NCI-H2081 treated with DMSO at 0.1 percent for 48 hours (cell line): ENCODE measurements around the gene MFRP.

ENCODE experiments used
- DNase-seq: peaks from one replicate; lab custom pipeline; 2025; lab: John Stamatoyannopoulos, UW

The MFRP gene

DNA sequence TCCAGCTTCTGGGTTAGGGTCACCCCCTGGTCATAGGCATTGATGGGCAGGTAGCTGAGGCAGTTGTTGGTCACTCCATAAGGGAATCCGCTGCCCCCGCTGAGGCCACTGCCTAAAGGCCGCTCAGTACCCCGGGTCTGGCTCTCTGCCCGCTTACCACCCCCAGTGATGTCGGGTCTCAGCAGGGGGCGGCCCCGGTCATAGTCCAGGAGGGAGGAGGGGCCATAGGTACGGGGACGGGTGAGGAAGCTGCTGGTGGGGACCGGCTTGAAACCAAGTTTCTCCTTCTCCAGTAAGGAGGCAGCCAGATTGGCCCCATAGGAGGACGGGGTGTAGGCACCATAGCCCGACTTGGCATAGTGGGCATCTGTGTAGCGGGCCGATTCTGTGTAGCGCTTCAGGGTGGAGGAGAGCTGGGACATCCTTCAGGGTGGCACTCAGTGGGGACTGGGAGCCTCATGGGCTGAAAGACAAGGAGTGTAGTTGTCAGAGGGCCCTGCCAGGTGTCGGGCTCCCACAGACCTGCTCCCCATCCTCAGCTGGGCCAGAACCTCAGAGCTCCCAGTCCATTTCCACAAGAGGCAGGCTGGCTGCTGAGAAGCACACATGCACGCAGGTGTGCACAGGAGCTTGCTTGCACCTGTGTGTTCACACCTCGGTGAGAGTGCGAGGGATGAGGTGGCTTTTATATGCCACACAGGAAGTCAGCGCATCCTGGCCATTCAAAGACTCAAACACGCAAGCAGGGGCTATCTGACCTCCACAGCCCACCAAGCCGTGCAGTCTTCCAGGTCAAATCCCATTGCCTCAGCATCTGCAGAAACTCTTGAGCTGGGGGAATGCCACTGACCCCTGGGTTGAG is 26.8 kb upstream of the MFRP start:
- no peak for DNase-seq

DNA sequence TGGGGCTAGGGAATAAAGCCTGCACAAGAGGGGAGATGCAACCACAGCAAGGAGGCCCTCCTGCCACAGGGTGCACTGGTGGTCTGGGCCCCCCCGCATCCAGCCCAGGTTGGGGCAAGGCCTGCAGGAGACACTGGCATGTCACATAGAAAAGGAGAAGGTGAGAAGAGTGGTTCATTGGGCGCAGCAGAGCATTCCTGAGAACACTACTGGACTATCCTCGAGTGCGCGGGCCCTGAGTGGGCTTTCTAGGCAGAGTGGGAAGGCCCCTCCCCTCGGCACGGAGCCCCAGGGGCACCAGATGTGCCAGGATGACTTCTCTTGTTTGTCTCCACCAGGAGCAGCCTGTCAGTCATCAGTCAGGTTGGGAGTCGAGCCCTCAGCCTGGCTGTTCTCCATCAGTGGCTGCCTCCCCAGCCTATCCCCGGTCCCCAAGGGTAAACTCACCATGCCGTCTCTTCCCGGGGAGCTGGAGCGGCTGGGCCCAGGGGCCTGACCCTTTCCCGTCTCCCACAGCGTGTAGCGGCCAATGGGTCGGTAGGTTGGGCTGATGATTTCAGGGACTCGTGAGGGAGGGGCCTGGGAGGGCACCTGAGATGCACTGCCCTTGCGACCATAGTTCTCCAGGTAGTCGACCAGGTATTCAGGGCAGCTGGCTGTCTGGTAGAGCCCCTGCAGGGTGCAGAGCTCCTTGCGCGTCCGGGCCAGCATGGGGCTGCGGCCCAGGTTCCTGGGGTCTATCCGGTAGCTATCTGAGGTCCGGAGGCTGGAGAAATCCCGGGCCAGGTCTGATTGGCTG is 26.0 kb upstream of the MFRP start:
- no peak for DNase-seq

DNA sequence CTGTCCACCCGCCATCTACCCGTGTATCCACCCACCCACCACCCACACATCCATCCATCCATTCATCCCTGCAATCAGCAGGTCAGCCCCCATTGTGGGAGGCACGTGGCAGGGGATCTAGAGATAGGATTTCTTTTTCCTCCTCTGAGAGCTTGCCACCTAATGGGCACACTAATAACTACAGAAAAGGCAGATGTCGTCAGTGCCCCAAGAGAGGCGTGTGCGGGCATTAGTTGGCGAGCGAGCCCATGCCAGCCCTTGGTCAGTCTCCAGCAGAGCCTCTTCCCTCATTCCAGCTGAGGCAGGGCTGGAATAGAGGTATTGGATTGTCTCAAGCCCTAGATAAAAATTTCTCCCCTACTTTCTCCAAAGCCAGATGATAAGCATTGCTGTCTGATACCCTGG is 25.3 kb upstream of the MFRP start:
- DNase-seq: no peak

GRCh38 chr11:119371067-119371601 is 24.6 kb upstream of the MFRP start:
- no peak for DNase-seq

DNA sequence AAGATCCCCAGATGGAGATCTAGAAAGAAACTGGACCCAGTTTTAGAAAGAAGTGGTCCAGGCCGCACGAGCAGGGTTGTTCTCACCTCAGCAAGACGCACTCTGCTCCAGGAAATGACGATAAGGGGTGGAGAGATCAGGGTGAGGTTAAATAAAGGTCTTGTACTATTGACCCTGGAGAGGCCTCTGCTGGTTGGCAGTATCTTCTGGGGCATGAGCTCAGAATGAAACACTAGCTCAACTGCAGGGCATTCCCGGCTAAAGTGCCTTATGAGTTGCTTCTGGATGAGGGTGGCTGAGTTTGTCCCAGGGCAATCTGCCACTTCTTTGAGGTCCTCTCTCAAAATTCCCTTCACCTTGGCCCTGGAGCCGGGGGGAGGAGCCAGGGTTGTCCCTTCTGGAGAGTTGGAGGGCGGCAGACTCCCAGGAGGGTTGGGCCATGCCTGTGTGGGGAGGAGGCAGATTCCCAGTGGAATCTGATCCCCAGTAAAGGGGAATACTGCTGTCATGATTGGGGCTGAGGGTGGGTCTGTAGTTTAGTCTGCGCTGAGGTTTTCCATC is 24.1 kb upstream of the MFRP start:
- no peak for DNase-seq

DNA sequence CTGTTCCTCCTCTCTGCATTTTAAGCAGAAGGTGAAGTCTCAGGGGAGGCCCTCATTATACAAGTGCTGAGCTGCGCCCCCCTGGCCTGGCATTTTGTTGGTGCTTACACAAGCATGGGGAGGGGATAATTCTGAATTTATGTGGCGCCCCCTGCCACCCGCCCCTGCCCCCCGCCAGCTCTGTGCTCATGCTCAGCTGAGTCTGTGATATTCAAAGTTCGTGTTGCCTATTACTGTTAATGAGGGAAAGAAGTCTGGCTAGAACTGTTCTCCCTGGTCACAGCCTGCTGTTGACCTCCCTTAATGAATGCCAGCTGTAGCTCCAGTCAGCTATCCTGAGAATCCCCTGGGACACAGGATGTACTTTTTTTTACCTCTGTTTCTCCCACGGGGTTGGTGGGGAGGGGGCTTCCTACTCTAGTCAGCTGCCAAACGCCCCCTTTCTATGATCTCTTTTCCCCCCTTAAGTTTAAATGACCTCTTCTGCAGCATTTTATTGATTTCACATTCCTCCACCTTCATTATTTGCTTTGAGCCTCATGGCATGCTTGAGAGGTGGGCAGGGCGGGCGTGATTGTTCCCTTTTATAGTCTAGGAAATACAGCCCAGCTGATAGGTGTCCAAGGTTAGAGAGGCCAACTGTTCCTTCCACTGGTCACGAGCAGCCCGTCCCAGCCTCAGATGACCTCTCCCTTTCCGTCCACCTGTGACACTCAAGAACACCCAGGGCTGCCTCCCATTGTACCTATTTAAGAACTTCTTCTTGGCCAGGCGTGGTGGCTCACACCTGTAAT is 22.8 kb upstream of the MFRP start:
- DNase-seq: no peak

GRCh38 chr11:119368121-119369034 is 21.9 kb upstream of the MFRP start:
- no peak for DNase-seq

DNA sequence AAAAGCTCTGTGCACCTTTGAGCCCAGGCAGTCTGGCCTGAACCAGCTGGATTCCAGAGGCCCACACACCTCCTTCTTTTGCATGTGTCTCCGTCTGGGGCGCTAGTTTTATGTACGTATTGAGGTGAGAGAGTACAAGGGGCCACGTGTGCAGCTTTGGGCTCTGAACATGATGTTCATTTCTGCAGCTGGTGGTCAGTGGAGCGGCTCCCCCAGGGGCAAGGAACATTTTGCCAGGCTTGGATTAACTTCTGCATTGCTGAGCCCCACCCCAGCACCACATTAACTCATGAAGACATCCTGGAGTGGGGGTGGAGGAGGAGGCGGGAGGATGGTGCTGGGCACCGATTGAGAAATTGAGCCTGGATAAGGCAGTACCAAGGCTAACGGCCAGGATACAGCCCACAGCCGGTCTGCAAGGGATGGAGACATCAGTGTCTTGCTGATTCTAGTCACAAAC is 21.2 kb upstream of the MFRP start:
- no peak for DNase-seq

- no peak for DNase-seq
Observed at GRCh38 chr11:119366690-119367620, 20.4 kb upstream of the MFRP start.

DNA sequence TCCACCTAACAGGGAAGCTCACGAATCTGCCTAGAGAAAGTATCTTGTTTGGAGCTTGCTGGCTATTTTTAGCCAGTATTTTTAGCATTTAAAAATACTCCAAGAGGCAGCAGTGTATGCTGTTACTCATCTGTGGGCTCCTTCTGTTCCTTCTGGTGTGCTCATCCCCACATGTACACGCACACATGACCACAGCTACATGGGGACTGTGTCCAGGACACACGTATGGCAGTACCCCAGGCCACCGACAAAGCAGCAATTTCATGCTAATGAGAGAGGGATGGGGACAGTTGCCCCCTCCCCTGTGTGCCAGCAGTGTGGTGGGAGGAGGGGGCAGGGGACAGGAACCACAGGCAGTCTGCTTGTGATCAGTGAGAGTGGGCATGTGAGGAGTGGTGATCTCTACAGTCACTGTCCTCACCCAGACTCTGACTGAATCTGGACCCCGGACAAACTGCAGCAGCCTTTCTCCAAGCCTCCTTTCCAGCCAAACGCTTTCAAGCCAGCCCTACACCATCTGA is 18.6 kb upstream of the MFRP start:
- no peak for DNase-seq

DNA sequence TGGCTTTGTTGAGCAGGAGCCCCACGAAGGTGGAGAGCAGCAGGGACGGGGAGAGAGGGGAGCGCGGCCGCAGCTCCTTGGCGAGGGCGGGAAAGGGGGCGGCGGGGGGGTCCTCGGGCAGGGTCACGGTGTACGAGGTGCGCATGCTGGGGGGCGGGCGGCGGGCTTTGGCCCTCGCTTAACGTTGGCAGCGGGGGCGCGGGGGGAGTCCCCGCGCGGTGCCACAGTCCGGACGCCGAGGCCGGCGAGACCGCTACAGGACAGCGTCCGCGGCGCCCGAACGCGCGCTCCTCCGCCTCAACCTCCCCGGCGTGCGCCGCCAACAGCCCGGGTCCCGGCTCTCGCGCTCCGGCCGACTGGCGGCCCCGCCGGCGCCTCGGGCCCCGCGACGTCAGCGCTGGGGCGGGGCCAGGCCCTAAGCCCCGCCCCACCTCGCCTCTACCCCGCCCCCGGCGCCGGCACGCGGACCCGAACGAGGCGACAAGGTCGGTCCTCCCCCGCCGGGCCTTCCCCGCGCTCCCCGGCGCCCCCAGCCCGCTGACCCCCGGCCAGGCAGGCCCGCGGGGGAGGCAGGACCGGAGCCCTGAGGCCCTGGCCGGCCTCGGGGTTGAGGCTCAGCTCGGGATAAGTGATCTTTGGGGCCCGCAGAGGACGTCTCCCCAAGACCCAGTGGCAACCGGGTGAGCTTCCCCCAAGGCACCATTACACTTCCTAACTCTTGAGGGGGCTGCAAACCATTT is 17.5 kb upstream of the MFRP start:
- DNase-seq: no peak

- DNase-seq: no peak
Observed at GRCh38 chr11:119363081-119363850, 16.8 kb upstream of the MFRP start.

DNA sequence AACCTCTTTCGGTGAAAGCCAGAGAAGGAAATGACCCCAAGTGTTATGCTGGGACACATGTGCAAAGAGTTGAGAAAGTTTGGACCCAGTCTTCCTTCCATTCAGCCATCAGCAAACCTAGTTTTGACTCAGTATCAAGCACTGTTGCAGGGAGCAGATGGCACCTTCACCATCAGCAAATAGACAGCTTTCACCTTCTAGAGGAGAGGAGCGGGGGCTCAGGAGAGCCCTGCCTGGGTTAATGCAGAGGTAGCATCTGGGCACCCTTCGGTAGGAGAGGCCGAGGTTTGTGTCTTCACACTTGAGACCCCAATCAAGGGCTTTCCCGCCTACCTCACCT is 16.2 kb upstream of the MFRP start:
- no peak for DNase-seq

GRCh38 chr11:119361941-119362725 is 15.6 kb upstream of the MFRP start:
- DNase-seq: no peak

GRCh38 chr11:119361056-119361787 is 14.7 kb upstream of the MFRP start:
- DNase-seq: no peak
